CD14-positive monocyte (primary cell): ENCODE measurements around the gene CNTROB. TPM values are rescaled to one million over a fixed set of nuclear protein-coding genes. Genes with fewer than 3 reads are reported as not detected.
A peak's percentile ranks its signal among the peaks of the same experiment; 100 is the strongest.

Experiments
- DNase-seq, 3 donors: peaks; one replicate each; pipeline ENCODE4 v3.0.0-alpha.2; 2011 to 2022
- H2AFZ ChIP-seq: 2 replicates; pipeline ENCODE4 v1.6.0; 2012; ENCODE audit warnings: mild to moderate bottlenecking, low read depth, low read length, inconsistent platforms; ENCODE audit not compliant: insufficient read depth, poor library complexity, severe bottlenecking
- H3K27ac ChIP-seq, 2 donors: 1 replicate in 1 of 2; 2 replicates in 1 of 2; pipeline ENCODE4 v1.5.1; 2012 to 2013; ENCODE audit warnings: low read length in 2 of 2, control low read depth in 1 of 2, inconsistent platforms in 1 of 2, low read depth in 1 of 2, mild to moderate bottlenecking in 1 of 2
- H3K27me3 ChIP-seq, 2 donors: one replicate each; pipeline versions ENCODE4 v1.6.0 to v1.6.1; 2011 to 2013; ENCODE audit warnings: low read length in 2 of 2; ENCODE audit not compliant: control insufficient read depth in 2 of 2, insufficient read depth in 2 of 2
- H3K36me3 ChIP-seq, 2 donors: replicated peaks in 1 of 2; 1 replicate in 1 of 2; 2 replicates in 1 of 2; pipeline versions ENCODE4 v1.5.1 to v1.6.1; 2012 to 2013; ENCODE audit warnings: low read length in 2 of 2, control low read depth in 1 of 2, inconsistent platforms in 1 of 2, mild to moderate bottlenecking in 1 of 2; ENCODE audit not compliant: insufficient read depth in 2 of 2, control insufficient read depth in 1 of 2
- H3K4me1 ChIP-seq, 2 donors: 1 replicate in 1 of 2; 2 replicates in 1 of 2; pipeline versions ENCODE4 v1.5.1 to v1.6.1; 2012 to 2013; ENCODE audit warnings: low read length in 2 of 2, control low read depth in 1 of 2, inconsistent platforms in 1 of 2, mild to moderate bottlenecking in 1 of 2, moderate library complexity in 1 of 2; ENCODE audit not compliant: insufficient read depth in 2 of 2, control insufficient read depth in 1 of 2
- H3K4me2 ChIP-seq: replicated peaks from 2 replicates; pipeline ENCODE3; 2012; ENCODE audit warnings: low read length, moderate library complexity, mild to moderate bottlenecking; ENCODE audit not compliant: poor library complexity, severe bottlenecking; ENCODE audit errors: extremely low read depth
- H3K4me3 ChIP-seq, 3 experiments: fragments of 200-600 bp in 1 of 3; sonication (generic) in 1 of 3; replicated peaks in 1 of 3; 1 replicate in 2 of 3; 2 replicates in 1 of 3; pipeline ENCODE4 v1.5.1; 2011 to 2013; ENCODE audit warnings: low read length in 3 of 3, mild to moderate bottlenecking in 3 of 3, control low read depth in 2 of 3, low read depth in 2 of 3, inconsistent platforms in 1 of 3, moderate library complexity in 1 of 3
- H3K79me2 ChIP-seq: 2 replicates; pipeline ENCODE4 v1.6.0; 2012; ENCODE audit warnings: mild to moderate bottlenecking, control low read depth, inconsistent platforms, low read length, moderate library complexity; ENCODE audit not compliant: insufficient read depth
- H3K9ac ChIP-seq: 2 replicates; pipeline ENCODE4 v1.6.0; 2017; ENCODE audit warnings: low read length, mild to moderate bottlenecking; ENCODE audit not compliant: insufficient read depth, poor library complexity, severe bottlenecking
- H3K9me3 ChIP-seq, 2 donors: replicated peaks in 1 of 2; 1 replicate in 1 of 2; 2 replicates in 1 of 2; pipeline versions ENCODE4 v1.5.1 to v1.6.1; 2012 to 2013; ENCODE audit warnings: low read length in 2 of 2, control low read depth in 1 of 2; ENCODE audit not compliant: control insufficient read depth in 1 of 2, insufficient read depth in 1 of 2
- H4K20me1 ChIP-seq: 2 replicates; pipeline ENCODE4 v1.6.0; 2012; ENCODE audit warnings: mild to moderate bottlenecking, low read length, control low read depth, moderate library complexity; ENCODE audit not compliant: insufficient read depth
- H3K27ac Mint-ChIP-seq, 7 donors: one replicate each; pipeline ENCODE4 v1.8.0; 2020; ENCODE audit warnings: mild to moderate bottlenecking in 7 of 7, mixed read lengths in 7 of 7, moderate library complexity in 6 of 7, inconsistent platforms in 2 of 7
- H3K27me3 Mint-ChIP-seq, 3 donors: one replicate each; pipeline ENCODE4 v1.8.0; 2021 to 2022; ENCODE audit warnings: low read depth in 3 of 3, mild to moderate bottlenecking in 3 of 3, mixed read lengths in 3 of 3, moderate library complexity in 3 of 3, inconsistent platforms in 1 of 3
- H3K36me3 Mint-ChIP-seq, 2 donors: one replicate each; pipeline ENCODE4 v1.8.0; 2020; ENCODE audit warnings: mixed read lengths in 2 of 2, inconsistent platforms in 1 of 2, mild to moderate bottlenecking in 1 of 2
- H3K4me1 Mint-ChIP-seq: one replicate; pipeline ENCODE4 v1.8.0; 2020; ENCODE audit warnings: mild to moderate bottlenecking, mixed read lengths
- H3K4me3 Mint-ChIP-seq, 2 donors: one replicate each; pipeline ENCODE4 v1.8.0; 2020; ENCODE audit warnings: mild to moderate bottlenecking in 2 of 2, mixed read lengths in 2 of 2, moderate library complexity in 1 of 2
- H3K9me3 Mint-ChIP-seq, 7 donors: one replicate each; pipeline ENCODE4 v1.8.0; 2020 to 2022; ENCODE audit warnings: mixed read lengths in 7 of 7, mild to moderate bottlenecking in 6 of 7, moderate library complexity in 6 of 7, inconsistent platforms in 2 of 7
- WGBS: methylation state at CpG from one replicate; pipeline ENCODE4 v1.1.5; 2013; ENCODE audit warnings: missing lambda C conversion rate; ENCODE audit not compliant: insufficient coverage; 5-methylcytosine and 5-hydroxymethylcytosine counted together
- intact Hi-C, 2 donors: fragments of 100-400 bp; cut with micrococcal nuclease; formaldehyde crosslinking; loops; one replicate each; pipeline versions ENCODE4 v1.15.0 to v1.15.1; 2023
- polyA plus RNA-seq, 3 donors: library from polyadenylated mRNA; depleted of rRNA in 1 of 3; unstranded in 2 of 3; stranded (reverse) in 1 of 3; fragments of 300-500 nt in 2 of 3; fragments of >200 nt in 1 of 3; fragmentation: Illumina TruSeq in 2 of 3; gene quantifications; 1 replicate in 2 of 3; 2 replicates in 1 of 3; pipeline ENCODE4 v1.2.3, GENCODE V29; 2012 to 2021
- TF ChIP-seq, protein P1 (sequence below): fragments of 200-600 bp; IDR thresholded peaks from one replicate; pipeline ENCODE4 v1.8.0; 2022; ENCODE audit warnings: antibody characterized with exemption, mild to moderate bottlenecking

CNTROB gene
- polyA plus RNA-seq, 3 donors: 4.7 to 22.8 (median 6.5) TPM

DNA sequence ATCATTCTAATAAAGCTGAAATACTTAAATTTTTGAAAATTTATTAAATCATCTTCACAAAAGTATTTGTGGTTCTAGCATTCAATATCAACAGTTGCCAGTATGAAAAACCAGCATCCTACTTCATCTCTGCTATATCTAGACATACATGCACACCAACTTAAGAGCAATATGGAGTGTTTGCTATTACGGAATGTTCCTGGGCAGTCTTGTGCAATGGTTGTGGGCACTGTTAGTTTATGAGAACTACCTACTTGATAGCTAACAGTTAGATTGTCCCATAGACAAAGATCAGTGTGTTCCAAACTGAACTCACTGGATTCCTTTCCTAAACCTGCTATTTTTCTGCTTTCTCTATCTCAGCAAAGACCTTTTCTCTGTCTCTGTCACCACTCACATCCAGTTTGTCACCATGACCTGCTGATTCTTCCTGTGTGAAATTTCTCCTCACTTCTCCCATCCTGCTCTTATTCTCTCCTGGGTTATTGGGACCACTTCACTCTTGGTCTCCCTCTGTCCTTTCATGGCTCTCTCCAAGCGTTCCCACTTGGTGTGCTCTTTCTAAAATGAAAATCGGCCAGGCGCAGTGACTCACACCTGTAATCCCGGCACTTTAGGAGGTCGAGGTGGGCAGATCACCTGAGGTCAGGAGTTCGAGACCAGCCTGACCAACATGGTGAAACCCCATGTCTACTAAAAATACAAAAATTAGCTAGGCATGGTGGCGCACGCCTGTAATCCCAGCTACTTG is 27.7 kb downstream of the CNTROB start:
- peaks cover 6 to 18% of the 10 kb centered on the region in 2 donors for H3K4me1 ChIP-seq
- Mint-ChIP-seq H3K36me3 (no peaks in the 10 kb centered on the region), H3K27me3 (no peaks in the 10 kb centered on the region), H3K9me3 (no peaks in the 10 kb centered on the region), H3K4me3 (no peak overlapping the region), H3K27ac (peak overlapping the region in 2 of 7 donors; percentile 49 to 50), H3K4me1 (peaks cover 27% of the 10 kb centered on the region)
- no peak overlapping the region for H3K4me2 ChIP-seq
- no peaks in the 10 kb centered on the region for H3K27me3 ChIP-seq
- H3K27ac ChIP-seq: no peak overlapping the region
- H3K4me3 ChIP-seq: no peak overlapping the region
- no peaks in the 10 kb centered on the region for H3K9me3 ChIP-seq
- H4K20me1 ChIP-seq: no peaks in the 10 kb centered on the region
- H3K9ac ChIP-seq: no peak overlapping the region
- peak; percentile 16 to 54 (median 45) for DNase-seq
- 100% methylated on average over 5 of the region's 9 CpGs for WGBS
- intact Hi-C loops: no loop called here
- H3K36me3 ChIP-seq: no peaks in the 10 kb centered on the region
- H2AFZ ChIP-seq: no peak overlapping the region
- TF ChIP-seq, protein P1, sequence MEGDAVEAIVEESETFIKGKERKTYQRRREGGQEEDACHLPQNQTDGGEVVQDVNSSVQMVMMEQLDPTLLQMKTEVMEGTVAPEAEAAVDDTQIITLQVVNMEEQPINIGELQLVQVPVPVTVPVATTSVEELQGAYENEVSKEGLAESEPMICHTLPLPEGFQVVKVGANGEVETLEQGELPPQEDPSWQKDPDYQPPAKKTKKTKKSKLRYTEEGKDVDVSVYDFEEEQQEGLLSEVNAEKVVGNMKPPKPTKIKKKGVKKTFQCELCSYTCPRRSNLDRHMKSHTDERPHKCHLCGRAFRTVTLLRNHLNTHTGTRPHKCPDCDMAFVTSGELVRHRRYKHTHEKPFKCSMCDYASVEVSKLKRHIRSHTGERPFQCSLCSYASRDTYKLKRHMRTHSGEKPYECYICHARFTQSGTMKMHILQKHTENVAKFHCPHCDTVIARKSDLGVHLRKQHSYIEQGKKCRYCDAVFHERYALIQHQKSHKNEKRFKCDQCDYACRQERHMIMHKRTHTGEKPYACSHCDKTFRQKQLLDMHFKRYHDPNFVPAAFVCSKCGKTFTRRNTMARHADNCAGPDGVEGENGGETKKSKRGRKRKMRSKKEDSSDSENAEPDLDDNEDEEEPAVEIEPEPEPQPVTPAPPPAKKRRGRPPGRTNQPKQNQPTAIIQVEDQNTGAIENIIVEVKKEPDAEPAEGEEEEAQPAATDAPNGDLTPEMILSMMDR: no peak
- H3K79me2 ChIP-seq: no peaks in the 10 kb centered on the region

DNA sequence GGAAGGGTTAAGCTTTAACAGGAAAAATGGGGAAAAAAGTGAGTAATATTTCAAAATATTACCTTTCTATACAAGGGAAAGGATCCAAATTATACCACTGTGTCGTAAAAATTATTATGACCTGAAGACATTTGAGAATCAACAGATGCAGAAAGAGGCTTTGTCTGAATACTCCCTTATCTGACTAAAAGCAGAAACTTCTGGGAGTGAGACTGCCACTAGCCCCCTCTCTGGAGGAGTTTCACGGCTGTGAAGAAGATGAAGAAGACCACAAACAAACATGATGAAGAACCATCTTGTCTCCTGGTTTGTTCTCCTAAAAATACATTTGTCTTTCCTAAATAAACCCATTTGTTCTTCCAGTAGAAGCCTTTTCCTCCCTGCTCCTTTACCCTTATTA is 29.4 kb downstream of the CNTROB start:
- no peaks in the 10 kb centered on the region for H3K36me3 Mint-ChIP-seq
- Histone ChIP-seq H2AFZ (no peak overlapping the region), H3K4me3 (no peak overlapping the region), H3K9ac (no peak overlapping the region), H3K4me2 (no peak overlapping the region), H3K36me3 (no peaks in the 10 kb centered on the region), H3K79me2 (no peaks in the 10 kb centered on the region), H3K27me3 (no peaks in the 10 kb centered on the region), H3K9me3 (no peaks in the 10 kb centered on the region), H3K4me1 (peaks cover 8 to 13% of the 10 kb centered on the region in 2 donors), H4K20me1 (no peaks in the 10 kb centered on the region), H3K27ac (no peak overlapping the region)
- intact Hi-C loops: no loop called here
- H3K27me3 Mint-ChIP-seq: no peaks in the 10 kb centered on the region
- WGBS: 14% methylated on average over 1 of the region's 2 CpGs
- peaks cover 16% of the 10 kb centered on the region for H3K4me1 Mint-ChIP-seq
- DNase-seq: no peak
- no peaks in the 10 kb centered on the region for H3K9me3 Mint-ChIP-seq
- H3K27ac Mint-ChIP-seq: no peak overlapping the region
- TF ChIP-seq, protein P1: no peak
- H3K4me3 Mint-ChIP-seq: no peak overlapping the region
